ENCODE data around the gene PCNX4. TPM values are rescaled to one million over a fixed set of nuclear protein-coding genes. Genes with fewer than 3 reads are reported as not detected.

Gene PCNX4
- total and polyA plus RNA-seq, 8 donors: 34.8 to 129 (median 109) TPM

- intact Hi-C loops (cut with DNase I): no loop called here
- H3K9me3 ChIP-seq: no peaks in the 10 kb centered on the region
- H3K4me1 ChIP-seq: no peaks in the 10 kb centered on the region
- ATAC-seq: no peak
- H3K36me3 ChIP-seq: no peaks in the 10 kb centered on the region
- TF ChIP-seq CTCF (IDR thresholded peaks at IDR 0.05): no peak
- no peak for DNase-seq
- no peaks in the 10 kb centered on the region for H3K27me3 ChIP-seq
- H3K27ac ChIP-seq: no peak overlapping the region
- H3K4me3 ChIP-seq: no peak overlapping the region
Observed at GRCh38 chr14:60214003-60214402, 122.3 kb downstream of the PCNX4 start.

GRCh38 chr14:60214415-60215126, 122.8 kb downstream of the PCNX4 start:
- DNase-seq (no peak), ATAC-seq (no peak)
- no peak overlapping the region for H3K27ac ChIP-seq
- no peak overlapping the region for H3K4me3 ChIP-seq
- TF ChIP-seq CTCF (IDR thresholded peaks at IDR 0.05): no peak
- H3K27me3 ChIP-seq: no peaks in the 10 kb centered on the region
- intact Hi-C loops (cut with DNase I): no loop called here
- no peaks in the 10 kb centered on the region for H3K36me3 ChIP-seq
- no peaks in the 10 kb centered on the region for H3K9me3 ChIP-seq
- H3K4me1 ChIP-seq: no peaks in the 10 kb centered on the region

GRCh38 chr14:60215127-60215444, 123.4 kb downstream of the PCNX4 start:
- no peaks in the 10 kb centered on the region for H3K36me3 ChIP-seq
- no peak overlapping the region for H3K4me3 ChIP-seq
- no peaks in the 10 kb centered on the region for H3K27me3 ChIP-seq
- ATAC-seq (no peak), DNase-seq (no peak)
- intact Hi-C loops (cut with DNase I): no loop called here
- no peak overlapping the region for H3K27ac ChIP-seq
- TF ChIP-seq CTCF (IDR thresholded peaks at IDR 0.05): no peak
- no peaks in the 10 kb centered on the region for H3K9me3 ChIP-seq
- H3K4me1 ChIP-seq: no peaks in the 10 kb centered on the region

- no peak for DNase-seq
- Histone ChIP-seq H3K27ac (no peak overlapping the region), H3K27me3 (no peaks in the 10 kb centered on the region), H3K4me1 (no peaks in the 10 kb centered on the region), H3K36me3 (no peaks in the 10 kb centered on the region), H3K9me3 (no peaks in the 10 kb centered on the region), H3K4me3 (no peak overlapping the region)
- no peak for ATAC-seq
- no peak for TF ChIP-seq CTCF (IDR thresholded peaks at IDR 0.05)
- intact Hi-C loops (cut with DNase I): no loop called here
Observed at GRCh38 chr14:60215520-60216420, 124.0 kb downstream of the PCNX4 start.

GRCh38 chr14:60217713-60218112, 126.0 kb downstream of the PCNX4 start:
- H3K9me3 ChIP-seq: no peaks in the 10 kb centered on the region
- intact Hi-C loops (cut with DNase I): no loop called here
- peak; percentile 57 for ATAC-seq

More at GRCh38 chr14:60217713-60218112, 126.0 kb downstream of the PCNX4 start:
- no peak for TF ChIP-seq CTCF (IDR thresholded peaks at IDR 0.05)
- no peaks in the 10 kb centered on the region for H3K36me3 ChIP-seq
- H3K4me3 ChIP-seq: no peak overlapping the region
- DNase-seq: peak in 1 of 4 donors; percentile 21
- no peaks in the 10 kb centered on the region for H3K4me1 ChIP-seq
- H3K27me3 ChIP-seq: no peaks in the 10 kb centered on the region
- H3K27ac ChIP-seq: no peak overlapping the region

All from left lung (tissue), 10 donors.